GM23338 (cell line): ENCODE measurements around the gene SLC44A1. TPM values are rescaled to one million over a fixed set of nuclear protein-coding genes. Genes with fewer than 3 reads are reported as not detected.

ENCODE experiments used
- ATAC-seq: fragments of 200-7000 bp; cut with Tn5 transposase; 3 replicates; pipeline ENCODE4 v1.9.1; 2020
- DNase-seq: peaks from one replicate; pipeline ENCODE4 v3.0.0-alpha.2; 2015; ENCODE audit warnings: low spot score
- H2AFZ ChIP-seq: fragments of 200-600 bp; sonication (generic); 2 replicates; pipeline ENCODE4 v1.8.0; 2016; ENCODE audit warnings: antibody characterized with exemption, mild to moderate bottlenecking, moderate library complexity
- H3F3A ChIP-seq: fragments of 200-600 bp; sonication (generic); replicated peaks from 2 replicates; pipeline ENCODE4 v1.8.0; 2017; ENCODE audit warnings: antibody characterized with exemption, mixed run types, low read depth
- H3K27ac ChIP-seq: fragments of 200-600 bp; sonication (generic); 2 replicates; pipeline ENCODE4 v1.6.1; 2016; ENCODE audit warnings: low read depth
- H3K27me3 ChIP-seq: fragments of 200-600 bp; sonication (generic); 2 replicates; pipeline ENCODE4 v1.8.0; 2016; ENCODE audit warnings: mild to moderate bottlenecking, mixed run types, moderate library complexity; ENCODE audit not compliant: insufficient read depth
- H3K36me3 ChIP-seq: fragments of 200-600 bp; sonication (generic); 2 replicates; pipeline ENCODE4 v1.8.0; 2016; ENCODE audit warnings: mild to moderate bottlenecking; ENCODE audit not compliant: insufficient read depth
- H3K4me1 ChIP-seq: fragments of 200-600 bp; sonication (generic); 2 replicates; pipeline ENCODE4 v1.8.0; 2016; ENCODE audit warnings: mild to moderate bottlenecking, moderate library complexity; ENCODE audit not compliant: insufficient read depth
- H3K4me2 ChIP-seq: fragments of 200-600 bp; sonication (generic); 2 replicates; pipeline ENCODE4 v1.7.1; 2017; ENCODE audit warnings: mixed run types
- H3K4me3 ChIP-seq: fragments of 200-600 bp; sonication (generic); 2 replicates; pipeline ENCODE4 v1.6.1; 2016; ENCODE audit warnings: mixed run types
- H3K79me2 ChIP-seq: fragments of 200-600 bp; sonication (generic); replicated peaks from 2 replicates; pipeline ENCODE4 v1.8.0; 2017; ENCODE audit warnings: mild to moderate bottlenecking; ENCODE audit not compliant: insufficient read depth
- H3K9me2 ChIP-seq: fragments of 200-600 bp; sonication (generic); 2 replicates; pipeline ENCODE4 v1.8.0; 2017; ENCODE audit not compliant: insufficient read depth
- H4K20me1 ChIP-seq: fragments of 200-600 bp; sonication (generic); replicated peaks from 2 replicates; pipeline ENCODE4 v1.8.0; 2017; ENCODE audit warnings: mild to moderate bottlenecking; ENCODE audit not compliant: insufficient read depth
- H3K27ac Mint-ChIP-seq: 2 replicates; pipeline ENCODE4 v1.8.0; 2020; ENCODE audit warnings: inconsistent platforms, mild to moderate bottlenecking, moderate library complexity, mixed read lengths
- H3K27me3 Mint-ChIP-seq: 3 replicates; pipeline ENCODE4 v1.8.0; 2022; ENCODE audit warnings: low read depth, mild to moderate bottlenecking, moderate library complexity, mixed read lengths, inconsistent platforms; ENCODE audit not compliant: insufficient read depth, poor library complexity
- H3K36me3 Mint-ChIP-seq: 3 replicates; pipeline ENCODE4 v1.8.0; 2021; ENCODE audit warnings: low read depth, mild to moderate bottlenecking, inconsistent platforms, moderate library complexity, mixed read lengths
- H3K4me1 Mint-ChIP-seq: 3 replicates; pipeline ENCODE4 v1.8.0; 2020; ENCODE audit warnings: mild to moderate bottlenecking, inconsistent platforms, mixed read lengths
- H3K4me3 Mint-ChIP-seq: 3 replicates; pipeline ENCODE4 v1.8.0; 2021; ENCODE audit warnings: moderate library complexity, mild to moderate bottlenecking, inconsistent platforms, mixed read lengths
- H3K9me3 Mint-ChIP-seq: 3 replicates; pipeline ENCODE4 v1.8.0; 2020; ENCODE audit warnings: moderate library complexity, mild to moderate bottlenecking, inconsistent platforms, mixed read lengths
- CREB1 ChIP-seq: fragments of 250-450 bp; sonication (Bioruptor Pico); IDR thresholded peaks from 2 replicates; pipeline ENCODE4 v1.5.0; 2020; ENCODE audit warnings: low read depth, mild to moderate bottlenecking, moderate library complexity
- EZH2 ChIP-seq: fragments of 200-600 bp; sonication (generic); IDR thresholded peaks from one replicate; pipeline ENCODE4 v1.8.0; 2017; ENCODE audit warnings: antibody characterized with exemption, mild to moderate bottlenecking, low read depth; ENCODE audit not compliant: unreplicated experiment
- EZH2phosphoT487 ChIP-seq: fragments of 200-600 bp; sonication (generic); IDR thresholded peaks from one replicate; pipeline ENCODE4 v1.8.1; 2018; ENCODE audit warnings: antibody characterized with exemption; ENCODE audit not compliant: unreplicated experiment
- JUNB ChIP-seq: IDR thresholded peaks from one replicate; pipeline ENCODE4 v1.6.1; 2016; ENCODE audit warnings: antibody characterized with exemption; ENCODE audit not compliant: unreplicated experiment
- NANOG ChIP-seq: IDR thresholded peaks from 2 replicates; pipeline ENCODE4 v1.6.1; 2016; ENCODE audit warnings: antibody characterized with exemption, borderline replicate concordance
- POLR2AphosphoS5 ChIP-seq: IDR thresholded peaks from 2 replicates; pipeline ENCODE4 v1.6.1; 2016; ENCODE audit warnings: antibody characterized with exemption, low read depth
- ZNF114 ChIP-seq: fragments of 250-450 bp; sonication (Bioruptor Pico); IDR thresholded peaks from 2 replicates; pipeline ENCODE4 v1.5.0; 2020; ENCODE audit warnings: mild to moderate bottlenecking, moderate library complexity
- polyA plus RNA-seq: library from polyadenylated mRNA; unstranded; fragments of >200 nt; fragmentation: Nextera tagmentation; extraction: Ambion mirVana; gene quantifications from 2 replicates; pipeline ENCODE4 v1.2.1, GENCODE V29; 2016
- total RNA-seq: library from RNA; depleted of rRNA; stranded (reverse); fragments of >200 nt; shearing (Covaris generic); gene quantifications from 2 replicates; pipeline ENCODE4 v1.2.3, GENCODE V29; 2014
- TF ChIP-seq, protein P1 (sequence below), 2 experiments: fragments of 200-600 bp in 1 of 2; sonication (generic) in 1 of 2; conservative IDR thresholded peaks; 2 replicates each; pipeline versions ENCODE4 v1.5.1 to v1.6.1; 2016 to 2017; ENCODE audit warnings: antibody characterized with exemption in 2 of 2, low read depth in 2 of 2, mild to moderate bottlenecking in 2 of 2, moderate library complexity in 1 of 2
- TF ChIP-seq, protein P2 (sequence below): IDR thresholded peaks from 2 replicates; pipeline ENCODE4 v1.6.1; 2016; ENCODE audit warnings: antibody characterized with exemption
- TF ChIP-seq, protein P3 (sequence below): IDR thresholded peaks from one replicate; pipeline ENCODE4 v1.6.1; 2018; ENCODE audit warnings: antibody characterized with exemption; ENCODE audit not compliant: unreplicated experiment

SLC44A1 gene
- total and polyA plus RNA-seq, 2 experiments from 2014 or later, result 14.9 to 75.0 TPM

DNA sequence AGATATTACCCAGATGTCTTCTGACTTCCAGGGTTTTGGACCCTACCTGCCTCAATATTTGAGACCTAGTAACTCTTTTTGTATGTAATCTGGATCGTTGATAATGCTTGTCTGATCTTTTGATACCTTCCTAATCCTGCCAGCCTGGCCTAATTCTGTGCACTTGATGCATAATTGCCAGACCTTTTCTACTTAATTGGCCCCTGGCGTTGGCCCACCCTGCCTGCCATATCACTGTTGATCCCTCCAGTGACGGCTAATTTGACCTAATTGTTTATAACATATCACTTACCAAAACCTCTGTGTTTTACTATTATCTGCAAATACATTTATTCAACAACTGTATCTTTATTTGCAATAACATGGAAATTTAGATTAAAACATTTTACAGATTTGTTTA is 49.0 kb downstream of the SLC44A1 start (continued):
- TF ChIP-seq, protein P1, sequence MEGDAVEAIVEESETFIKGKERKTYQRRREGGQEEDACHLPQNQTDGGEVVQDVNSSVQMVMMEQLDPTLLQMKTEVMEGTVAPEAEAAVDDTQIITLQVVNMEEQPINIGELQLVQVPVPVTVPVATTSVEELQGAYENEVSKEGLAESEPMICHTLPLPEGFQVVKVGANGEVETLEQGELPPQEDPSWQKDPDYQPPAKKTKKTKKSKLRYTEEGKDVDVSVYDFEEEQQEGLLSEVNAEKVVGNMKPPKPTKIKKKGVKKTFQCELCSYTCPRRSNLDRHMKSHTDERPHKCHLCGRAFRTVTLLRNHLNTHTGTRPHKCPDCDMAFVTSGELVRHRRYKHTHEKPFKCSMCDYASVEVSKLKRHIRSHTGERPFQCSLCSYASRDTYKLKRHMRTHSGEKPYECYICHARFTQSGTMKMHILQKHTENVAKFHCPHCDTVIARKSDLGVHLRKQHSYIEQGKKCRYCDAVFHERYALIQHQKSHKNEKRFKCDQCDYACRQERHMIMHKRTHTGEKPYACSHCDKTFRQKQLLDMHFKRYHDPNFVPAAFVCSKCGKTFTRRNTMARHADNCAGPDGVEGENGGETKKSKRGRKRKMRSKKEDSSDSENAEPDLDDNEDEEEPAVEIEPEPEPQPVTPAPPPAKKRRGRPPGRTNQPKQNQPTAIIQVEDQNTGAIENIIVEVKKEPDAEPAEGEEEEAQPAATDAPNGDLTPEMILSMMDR (conservative IDR thresholded peaks at IDR 0.05; ENCODE audit: low read depth in 2 of 2), result no peak
- TF ChIP-seq ZNF114 (CRISPR knock-in tag) (no peak), CREB1 (CRISPR knock-in tag) (no peak), NANOG (no peak), EZH2 (no peak)

DNA sequence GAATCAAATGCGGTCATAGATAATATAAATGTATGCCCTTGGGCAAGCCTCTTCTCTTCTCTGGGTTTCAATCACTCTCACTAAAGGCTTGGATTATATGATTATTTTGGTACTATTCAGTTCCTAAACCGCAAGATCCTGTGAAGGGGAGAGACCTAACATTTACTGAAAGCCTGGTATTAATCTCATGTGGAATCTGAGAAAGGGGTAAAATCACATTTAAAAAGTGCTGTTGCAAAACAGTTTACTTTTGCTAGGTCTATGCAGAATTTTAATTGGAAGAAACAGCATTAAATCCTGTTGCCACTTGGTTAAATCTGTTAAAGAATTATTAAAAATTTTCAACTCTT is 50.7 kb downstream of the SLC44A1 start:
- H3K4me1 ChIP-seq, result peaks cover 75% of the 10 kb centered on the region

More for the DNA sequence above, 50.7 kb downstream of the SLC44A1 start:
- Mint-ChIP-seq H3K27ac (peak overlapping the region; percentile 91), H3K4me1 (peaks cover 92% of the 10 kb centered on the region), H3K27me3 (peaks cover 2% of the 10 kb centered on the region), H3K9me3 (no peaks in the 10 kb centered on the region), H3K4me3 (peak overlapping the region; percentile 24; the same call in 1 of the 3 replicates), H3K36me3 (peaks cover 14% of the 10 kb centered on the region; the same call in 2 of the 3 replicates)
- H3K9me2 ChIP-seq, result no peaks in the 10 kb centered on the region
- H3K27me3 ChIP-seq, result no peaks in the 10 kb centered on the region
- no peaks in the 10 kb centered on the region for H4K20me1 ChIP-seq
- H3K4me3 ChIP-seq, result no peak overlapping the region
- ATAC-seq, result no peak
- H3F3A ChIP-seq, result no peaks in the 10 kb centered on the region
- H3K4me2 ChIP-seq, result peak overlapping the region; percentile 65
- no peak for DNase-seq
- H3K79me2 ChIP-seq, result peaks cover 65% of the 10 kb centered on the region
- H3K36me3 ChIP-seq, result no peaks in the 10 kb centered on the region
- peak overlapping the region; percentile 82 for H3K27ac ChIP-seq
- TF ChIP-seq NANOG (no peak), EZH2phosphoT487 (no peak), ZNF114 (CRISPR knock-in tag) (no peak), JUNB (no peak), POLR2AphosphoS5 (no peak), EZH2 (no peak)
- TF ChIP-seq, protein P2, sequence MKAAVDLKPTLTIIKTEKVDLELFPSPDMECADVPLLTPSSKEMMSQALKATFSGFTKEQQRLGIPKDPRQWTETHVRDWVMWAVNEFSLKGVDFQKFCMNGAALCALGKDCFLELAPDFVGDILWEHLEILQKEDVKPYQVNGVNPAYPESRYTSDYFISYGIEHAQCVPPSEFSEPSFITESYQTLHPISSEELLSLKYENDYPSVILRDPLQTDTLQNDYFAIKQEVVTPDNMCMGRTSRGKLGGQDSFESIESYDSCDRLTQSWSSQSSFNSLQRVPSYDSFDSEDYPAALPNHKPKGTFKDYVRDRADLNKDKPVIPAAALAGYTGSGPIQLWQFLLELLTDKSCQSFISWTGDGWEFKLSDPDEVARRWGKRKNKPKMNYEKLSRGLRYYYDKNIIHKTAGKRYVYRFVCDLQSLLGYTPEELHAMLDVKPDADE, result no peak
- TF ChIP-seq, protein P1 (conservative IDR thresholded peaks at IDR 0.05; ENCODE audit: low read depth in 2 of 2), result no peak
- TF ChIP-seq, protein P3, sequence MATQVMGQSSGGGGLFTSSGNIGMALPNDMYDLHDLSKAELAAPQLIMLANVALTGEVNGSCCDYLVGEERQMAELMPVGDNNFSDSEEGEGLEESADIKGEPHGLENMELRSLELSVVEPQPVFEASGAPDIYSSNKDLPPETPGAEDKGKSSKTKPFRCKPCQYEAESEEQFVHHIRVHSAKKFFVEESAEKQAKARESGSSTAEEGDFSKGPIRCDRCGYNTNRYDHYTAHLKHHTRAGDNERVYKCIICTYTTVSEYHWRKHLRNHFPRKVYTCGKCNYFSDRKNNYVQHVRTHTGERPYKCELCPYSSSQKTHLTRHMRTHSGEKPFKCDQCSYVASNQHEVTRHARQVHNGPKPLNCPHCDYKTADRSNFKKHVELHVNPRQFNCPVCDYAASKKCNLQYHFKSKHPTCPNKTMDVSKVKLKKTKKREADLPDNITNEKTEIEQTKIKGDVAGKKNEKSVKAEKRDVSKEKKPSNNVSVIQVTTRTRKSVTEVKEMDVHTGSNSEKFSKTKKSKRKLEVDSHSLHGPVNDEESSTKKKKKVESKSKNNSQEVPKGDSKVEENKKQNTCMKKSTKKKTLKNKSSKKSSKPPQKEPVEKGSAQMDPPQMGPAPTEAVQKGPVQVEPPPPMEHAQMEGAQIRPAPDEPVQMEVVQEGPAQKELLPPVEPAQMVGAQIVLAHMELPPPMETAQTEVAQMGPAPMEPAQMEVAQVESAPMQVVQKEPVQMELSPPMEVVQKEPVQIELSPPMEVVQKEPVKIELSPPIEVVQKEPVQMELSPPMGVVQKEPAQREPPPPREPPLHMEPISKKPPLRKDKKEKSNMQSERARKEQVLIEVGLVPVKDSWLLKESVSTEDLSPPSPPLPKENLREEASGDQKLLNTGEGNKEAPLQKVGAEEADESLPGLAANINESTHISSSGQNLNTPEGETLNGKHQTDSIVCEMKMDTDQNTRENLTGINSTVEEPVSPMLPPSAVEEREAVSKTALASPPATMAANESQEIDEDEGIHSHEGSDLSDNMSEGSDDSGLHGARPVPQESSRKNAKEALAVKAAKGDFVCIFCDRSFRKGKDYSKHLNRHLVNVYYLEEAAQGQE, result no peak
- no peak overlapping the region for H2AFZ ChIP-seq
